Fibroblast of the aortic adventitia (primary cell): ENCODE measurements around the gene MIA2. TPM values are rescaled to one million over a fixed set of nuclear protein-coding genes. Genes with fewer than 3 reads are reported as not detected.
"Not testable (repeated sequence)": the region's sequence is repeated elsewhere in the genome, so short reads cannot be mapped to it uniquely, and the experiment has no call there.

Source experiments
- DNase-seq: peaks from one replicate; pipeline ENCODE4 v3.0.0-alpha.2; 2010; ENCODE audit warnings: low read depth
- H3K4me3 ChIP-seq: 2 replicates; pipeline ENCODE4 v1.5.1; 2011; ENCODE audit warnings: low read depth, mild to moderate bottlenecking, control low read depth, low read length, moderate library complexity
- CTCF ChIP-seq: IDR thresholded peaks from 2 replicates; pipeline ENCODE4 v1.5.1; 2011; ENCODE audit warnings: mild to moderate bottlenecking, low read length, control low read depth, inconsistent platforms; ENCODE audit not compliant: insufficient read depth
- total RNA-seq: library from RNA; depleted of rRNA; stranded (reverse); fragments of >200 nt; gene quantifications from 2 replicates; pipeline ENCODE4 v1.2.3, GENCODE V29; 2012; ENCODE audit warnings: low replicate concordance

The MIA2 gene
- total RNA-seq, 1 donor: 20.4 TPM

GRCh38 chr14:39275395-39275794 lies 41.7 kb downstream of the MIA2 start:
- no peak for TF ChIP-seq CTCF
- no peak for DNase-seq
- no peak overlapping the region for H3K4me3 ChIP-seq

GRCh38 chr14:39276005-39276404 lies 42.3 kb downstream of the MIA2 start:
- TF ChIP-seq CTCF: no peak
- DNase-seq: no peak
- H3K4me3 ChIP-seq: no peak overlapping the region

- DNase-seq: no peak
- H3K4me3 ChIP-seq: no peak overlapping the region
- TF ChIP-seq CTCF: no peak
These were observed 42.9 kb downstream of the MIA2 start for GRCh38 chr14:39276579-39277114.

- no peak overlapping the region for H3K4me3 ChIP-seq
- DNase-seq: no peak
- TF ChIP-seq CTCF: no peak
These were observed 45.8 kb downstream of the MIA2 start for GRCh38 chr14:39279515-39279914.

- not testable (repeated sequence) for H3K4me3 ChIP-seq, DNase-seq
These were observed 47.0 kb downstream of the MIA2 start for GRCh38 chr14:39280678-39281077.

GRCh38 chr14:39289523-39289922 lies 55.8 kb downstream of the MIA2 start:
- no peak for DNase-seq
- no peak for TF ChIP-seq CTCF

GRCh38 chr14:39291701-39292100 lies 58.0 kb downstream of the MIA2 start:
- DNase-seq: no peak
- no peak overlapping the region for H3K4me3 ChIP-seq
- TF ChIP-seq CTCF: no peak

More at GRCh38 chr14:39289523-39289922, 55.8 kb downstream of the MIA2 start:
- no peak overlapping the region for H3K4me3 ChIP-seq
